NCI-H187 treated with DMSO at 0.1 percent for 48 hours (cell line): ENCODE results near the gene ZNF451.
A peak's percentile ranks its signal among the peaks of the same experiment; 100 is the strongest.
"Not testable (repeated sequence)": the region's sequence is repeated elsewhere in the genome, so short reads cannot be mapped to it uniquely, and the experiment has no call there.

ENCODE experiments used
- DNase-seq: peaks from one replicate; lab custom pipeline; 2025; lab: John Stamatoyannopoulos, UW

The ZNF451 gene

GRCh38 chr6:57089687-57090457, at the start of gene ZNF451:
ZNF451 (plus strand) TSS chr6:57090188; CDS start chr6:57090254, 66 bp downstream.
- DNase-seq, result peak; percentile 85

- not testable (repeated sequence) for DNase-seq
Observed at GRCh38 chr6:57044061-57044460, 45.9 kb upstream of the ZNF451 start.

GRCh38 chr6:57044568-57044967, 45.4 kb upstream of the ZNF451 start:
- no peak for DNase-seq

GRCh38 chr6:57046332-57047256, 43.4 kb upstream of the ZNF451 start, which contains the start of gene KIAA1586:
KIAA1586 (plus strand) TSS chr6:57046693; CDS start chr6:57046756, 63 bp downstream.
- DNase-seq, result peak; percentile 68

GRCh38 chr6:57047257-57047585, 42.8 kb upstream of the ZNF451 start:
- not testable (repeated sequence) for DNase-seq

GRCh38 chr6:57047859-57048258, 42.1 kb upstream of the ZNF451 start:
- DNase-seq, result not testable (repeated sequence)

GRCh38 chr6:57048577-57048976, 41.4 kb upstream of the ZNF451 start:
- DNase-seq, result no peak

GRCh38 chr6:57063847-57064246, 26.1 kb upstream of the ZNF451 start:
- DNase-seq, result no peak

- DNase-seq, result no peak
Observed at GRCh38 chr6:57064809-57065208, 25.2 kb upstream of the ZNF451 start.

GRCh38 chr6:57068061-57068460, 21.9 kb upstream of the ZNF451 start:
- DNase-seq, result no peak

- DNase-seq, result no peak
Observed at GRCh38 chr6:57069228-57069627, 20.8 kb upstream of the ZNF451 start.

GRCh38 chr6:57069920-57070331, 20.1 kb upstream of the ZNF451 start:
- no peak for DNase-seq

GRCh38 chr6:57072108-57072507, 17.9 kb upstream of the ZNF451 start:
- no peak for DNase-seq

- DNase-seq, result no peak
Observed at GRCh38 chr6:57074383-57074782, 15.6 kb upstream of the ZNF451 start.

GRCh38 chr6:57075092-57075491, 14.9 kb upstream of the ZNF451 start:
- no peak for DNase-seq

GRCh38 chr6:57078531-57079207, 11.3 kb upstream of the ZNF451 start:
- no peak for DNase-seq

GRCh38 chr6:57085471-57085870, 4.5 kb upstream of the ZNF451 start:
- no peak for DNase-seq

- no peak for DNase-seq
Observed at GRCh38 chr6:57086843-57087242, 3.1 kb upstream of the ZNF451 start.

GRCh38 chr6:57087916-57088315, 2.1 kb upstream of the ZNF451 start:
- DNase-seq, result no peak

GRCh38 chr6:57089265-57089664, 723 bp upstream of the ZNF451 start:
- no peak for DNase-seq

- not testable (repeated sequence) for DNase-seq
Observed at GRCh38 chr6:57090458-57091067, 575 bp downstream of the ZNF451 start.

GRCh38 chr6:57091375-57091774, 1.4 kb downstream of the ZNF451 start:
- DNase-seq, result not testable (repeated sequence)
